ENCODE data around the gene CTDSP2. TPM values are rescaled to one million over a fixed set of nuclear protein-coding genes. Genes with fewer than 3 reads are reported as not detected.
"Not testable (repeated sequence)": the region's sequence is repeated elsewhere in the genome, so short reads cannot be mapped to it uniquely, and the experiment has no call there.

CTDSP2 gene
- total RNA-seq, 2 donors from 2014 or later: 131 to 200 TPM

GRCh38 chr12:57889500-57889989 lies 43.0 kb upstream of the CTDSP2 start:
- H3K4me3 ChIP-seq: no peak overlapping the region
- intact Hi-C loops (cut with DNase I): no loop called here
- no peaks in the 10 kb centered on the region for H3K27me3 ChIP-seq
- DNase-seq: peak; percentile 72
- H3K27ac ChIP-seq: peak overlapping the region; percentile 84
- H3K9me3 ChIP-seq: no peaks in the 10 kb centered on the region
- H3K36me3 ChIP-seq: no peaks in the 10 kb centered on the region
- peaks cover 27% of the 10 kb centered on the region for H3K4me1 ChIP-seq
- TF ChIP-seq CTCF (IDR thresholded peaks at IDR 0.05): no peak
- peak overlapping the region; percentile 72 to 96 for H3K9ac ChIP-seq (ENCODE audit: low read depth in 2 of 2, low read length in 2 of 2)

GRCh38 chr12:57888409-57889157 lies 42.1 kb upstream of the CTDSP2 start:
- no peaks in the 10 kb centered on the region for H3K9me3 ChIP-seq
- no peak for TF ChIP-seq CTCF (IDR thresholded peaks at IDR 0.05)
- peaks cover 23% of the 10 kb centered on the region for H3K4me1 ChIP-seq
- DNase-seq: peak; percentile 84
- no peaks in the 10 kb centered on the region for H3K36me3 ChIP-seq
- H3K4me3 ChIP-seq: no peak overlapping the region
- H3K9ac ChIP-seq (ENCODE audit: low read depth in 2 of 2, low read length in 2 of 2): peak overlapping the region; percentile 72 to 96
- peak overlapping the region; percentile 84 for H3K27ac ChIP-seq
- H3K27me3 ChIP-seq: no peaks in the 10 kb centered on the region
- intact Hi-C loops (cut with DNase I): no loop called here

GRCh38 chr12:57887631-57888408 lies 41.3 kb upstream of the CTDSP2 start:
- Histone ChIP-seq H3K27ac (peak overlapping the region; percentile 84), H3K9ac (ENCODE audit: low read depth in 2 of 2, low read length in 2 of 2) (peak overlapping the region; percentile 65 to 96), H3K27me3 (no peaks in the 10 kb centered on the region), H3K4me3 (no peak overlapping the region), H3K36me3 (no peaks in the 10 kb centered on the region), H3K4me1 (peaks cover 15% of the 10 kb centered on the region), H3K9me3 (no peaks in the 10 kb centered on the region)
- peak; percentile 45 for DNase-seq
- TF ChIP-seq CTCF (IDR thresholded peaks at IDR 0.05): no peak
- intact Hi-C loops (cut with DNase I): no loop called here

GRCh38 chr12:57886964-57887363 lies 40.4 kb upstream of the CTDSP2 start:
- intact Hi-C loops (cut with DNase I); DNase-seq: not testable (repeated sequence)

GRCh38 chr12:57886542-57886941 lies 40.0 kb upstream of the CTDSP2 start:
- peaks cover 4% of the 10 kb centered on the region for H3K4me1 ChIP-seq
- no peak for TF ChIP-seq CTCF (IDR thresholded peaks at IDR 0.05)
- DNase-seq: no peak
- H3K27ac ChIP-seq: peak overlapping the region; percentile 10
- H3K4me3 ChIP-seq: no peak overlapping the region
- intact Hi-C loops (cut with DNase I): no loop called here
- H3K9me3 ChIP-seq: no peaks in the 10 kb centered on the region
- no peaks in the 10 kb centered on the region for H3K36me3 ChIP-seq
- no peaks in the 10 kb centered on the region for H3K27me3 ChIP-seq
- peak overlapping the region in 1 of 2 donors; percentile 38 for H3K9ac ChIP-seq (ENCODE audit: low read depth in 2 of 2, low read length in 2 of 2)

More at GRCh38 chr12:57886964-57887363, 40.4 kb upstream of the CTDSP2 start:
- not testable (repeated sequence) for H3K36me3 ChIP-seq, H3K4me1 ChIP-seq, H3K9me3 ChIP-seq, H3K4me3 ChIP-seq, H3K27me3 ChIP-seq
- Histone ChIP-seq H3K27ac (peak overlapping the region; percentile 10), H3K9ac (ENCODE audit: low read depth in 2 of 2, low read length in 2 of 2) (peak overlapping the region in 1 of 2 donors; percentile 38)

All from colonic mucosa (tissue), 4 donors.